HEK293T (cell line): ENCODE measurements around the gene PLCD3.

Experiments
- CTCF ChIA-PET: fragments of 350-600 bp; formaldehyde crosslinking; extraction: SDS; loops from one replicate; lab custom pipeline; 2021; ENCODE audit warnings: antibody characterized with exemption, inconsistent platforms; lab: Yijun Ruan, JAX
- POLR2A ChIA-PET: fragments of 350-600 bp; formaldehyde crosslinking; extraction: SDS; loops from one replicate; lab custom pipeline; 2020; ENCODE audit warnings: antibody characterized with exemption, inconsistent platforms; lab: Yijun Ruan, JAX
- DNase-seq: peaks from one replicate; pipeline ENCODE4 v3.0.0; 2012; ENCODE audit warnings: mixed read lengths; ENCODE audit errors: extremely low spot score
- ARNT ChIP-seq: fragments of 450-650 bp; IDR thresholded peaks from 2 replicates; pipeline ENCODE4 v1.6.1; 2017; ENCODE audit warnings: mild to moderate bottlenecking
- BHLHE40 ChIP-seq: fragments of 450-650 bp; IDR thresholded peaks from 2 replicates; pipeline ENCODE4 v1.6.1; 2016; ENCODE audit warnings: mild to moderate bottlenecking, moderate library complexity, borderline replicate concordance
- CTBP1 ChIP-seq: fragments of 450-650 bp; IDR thresholded peaks from 2 replicates; pipeline ENCODE4 v1.6.1; 2016; ENCODE audit warnings: borderline replicate concordance
- ELF4 ChIP-seq: fragments of 450-650 bp; IDR thresholded peaks from 2 replicates; pipeline ENCODE4 v1.6.1; 2017; ENCODE audit warnings: antibody characterized with exemption
- FOXA1 ChIP-seq: fragments of 450-650 bp; IDR thresholded peaks from 2 replicates; pipeline ENCODE4 v1.6.1; 2016; ENCODE audit warnings: mild to moderate bottlenecking
- FOXK2 ChIP-seq: fragments of 450-650 bp; IDR thresholded peaks from 2 replicates; pipeline ENCODE4 v1.6.1; 2016; ENCODE audit warnings: mild to moderate bottlenecking
- FOXM1 ChIP-seq: fragments of 450-650 bp; IDR thresholded peaks from 2 replicates; pipeline ENCODE4 v1.6.1; 2017; ENCODE audit warnings: mild to moderate bottlenecking, borderline replicate concordance
- HDGF ChIP-seq: fragments of 450-650 bp; IDR thresholded peaks from 2 replicates; pipeline ENCODE4 v1.6.1; 2017; ENCODE audit warnings: antibody characterized with exemption, borderline replicate concordance
- L3MBTL2 ChIP-seq: fragments of 450-650 bp; conservative IDR thresholded peaks from 2 replicates; pipeline ENCODE4 v1.6.1; 2016; ENCODE audit warnings: mild to moderate bottlenecking
- LEF1 ChIP-seq: fragments of 450-650 bp; IDR thresholded peaks from 2 replicates; pipeline ENCODE4 v1.6.1; 2017; ENCODE audit warnings: mild to moderate bottlenecking, borderline replicate concordance
- NFRKB ChIP-seq: fragments of 450-650 bp; IDR thresholded peaks from 2 replicates; pipeline ENCODE4 v1.6.1; 2016; ENCODE audit warnings: mild to moderate bottlenecking, moderate library complexity
- PKNOX1 ChIP-seq: fragments of 450-650 bp; IDR thresholded peaks from 2 replicates; pipeline ENCODE4 v1.6.1; 2016
- SP1 ChIP-seq: fragments of 450-650 bp; IDR thresholded peaks from 2 replicates; pipeline ENCODE4 v1.6.1; 2017
- SUZ12 ChIP-seq: fragments of 450-650 bp; IDR thresholded peaks from 2 replicates; pipeline ENCODE4 v1.6.1; 2016; ENCODE audit warnings: mild to moderate bottlenecking
- TARDBP ChIP-seq: fragments of 450-650 bp; IDR thresholded peaks from 2 replicates; pipeline ENCODE4 v1.6.1; 2016
- ZNF384 ChIP-seq: fragments of 450-650 bp; IDR thresholded peaks from 2 replicates; pipeline ENCODE4 v1.6.1; 2016

The PLCD3 gene

GRCh38 chr17:45137561-45138305, 5.4 kb upstream of the PLCD3 start:
- no peak for DNase-seq
- ChIA-PET CTCF (interaction anchor here (0.5 to 1.3 kb wide), 3 partner anchors 60 to 326 kb away, joined by 3 to 4 read pairs (median 3); no protein-coding TSS in a partner anchor), POLR2A (interaction anchor here (3.6 kb wide), 1 partner anchor 12 kb away, joined by 69 read pairs; the partner anchor contains the start of gene HEXIM1)
- TF ChIP-seq SUZ12 (no peak), CTBP1 (no peak), TARDBP (no peak), HDGF (no peak), FOXM1 (no peak), NFRKB (no peak), FOXK2 (no peak), SP1 (no peak), BHLHE40 (no peak), PKNOX1 (no peak), ARNT (no peak), ELF4 (no peak), LEF1 (no peak), L3MBTL2 (no peak), FOXA1 (no peak), ZNF384 (no peak)

GRCh38 chr17:45136846-45137560, 4.7 kb upstream of the PLCD3 start:
- CTCF ChIA-PET: interaction anchor here (0.5 to 2.7 kb wide), 5 partner anchors 9 to 325 kb away, joined by 3 to 78 read pairs (median 30); partner anchors contain the start of gene HEXIM2
- TF ChIP-seq CTBP1 (no peak), NFRKB (no peak), LEF1 (no peak), BHLHE40 (no peak), FOXM1 (no peak), ELF4 (no peak), SP1 (no peak), L3MBTL2 (no peak), HDGF (no peak), SUZ12 (no peak), ZNF384 (no peak), TARDBP (no peak), FOXA1 (no peak), ARNT (no peak), FOXK2 (no peak), PKNOX1 (no peak)
- DNase-seq: no peak
- POLR2A ChIA-PET: interaction anchor here (1.8 to 3.6 kb wide), 3 partner anchors 9 to 23 kb away, joined by 8 to 69 read pairs (median 25); partner anchors contain the start of genes HEXIM1 and HEXIM2

GRCh38 chr17:45135978-45136791, 3.9 kb upstream of the PLCD3 start:
- POLR2A ChIA-PET: interaction anchor here (0.7 to 3.6 kb wide), 11 partner anchors 8 to 83 kb away, joined by 3 to 69 read pairs (median 6); partner anchors contain the start of genes HEXIM1 and HEXIM2
- TF ChIP-seq TARDBP (no peak), SUZ12 (no peak), LEF1 (no peak), HDGF (no peak), ELF4 (no peak)
- DNase-seq: no peak
- CTCF ChIA-PET: interaction anchor here (0.5 to 2.8 kb wide), 73 partner anchors 7 to 633 kb away, joined by 3 to 106 read pairs (median 4); partner anchors contain the start of genes GPATCH8, HEXIM1, HEXIM2 and MAP3K14

GRCh38 chr17:45135192-45135977, 3.1 kb upstream of the PLCD3 start, which contains the start of gene ACBD4:
TSS of gene ACBD4 (plus strand) at chr17:45135687. CDS start at chr17:45136145, 458 bp downstream.
- POLR2A ChIA-PET: interaction anchor here (0.7 to 3.6 kb wide), 11 partner anchors 9 to 84 kb away, joined by 3 to 69 read pairs (median 6); partner anchors contain the start of genes HEXIM1 and HEXIM2
- CTCF ChIA-PET: interaction anchor here (0.5 to 2.8 kb wide), 74 partner anchors 8 to 632 kb away, joined by 3 to 106 read pairs (median 4); partner anchors contain the start of genes GPATCH8, HEXIM1, HEXIM2 and MAP3K14
- TF ChIP-seq ARNT: peak; percentile 77
- TF ChIP-seq L3MBTL2: peak; percentile 68
- no peak for TF ChIP-seq LEF1
- no peak for TF ChIP-seq ELF4
- TF ChIP-seq TARDBP: no peak
- no peak for TF ChIP-seq SP1
- TF ChIP-seq HDGF: 0 out of 2 replicates have a peak, but pooled peaks have one; percentile 31
- no peak for TF ChIP-seq CTBP1
- TF ChIP-seq FOXM1: peak; percentile 35; the same call in 1 of the 2 replicates
- peak; percentile 92 for DNase-seq
